HG03196 (cell line): Measurements from ENCODE around the gene TRIM71.
"Not testable (repeated sequence)": the region's sequence is repeated elsewhere in the genome, so short reads cannot be mapped to it uniquely, and the experiment has no call there.

Experiments
- ATAC-seq: cut with Tn5 transposase; IDR thresholded peaks from one replicate; pipeline ENCODE4 v1.9.1; 2021; ENCODE audit not compliant: unreplicated experiment

The TRIM71 gene

DNA sequence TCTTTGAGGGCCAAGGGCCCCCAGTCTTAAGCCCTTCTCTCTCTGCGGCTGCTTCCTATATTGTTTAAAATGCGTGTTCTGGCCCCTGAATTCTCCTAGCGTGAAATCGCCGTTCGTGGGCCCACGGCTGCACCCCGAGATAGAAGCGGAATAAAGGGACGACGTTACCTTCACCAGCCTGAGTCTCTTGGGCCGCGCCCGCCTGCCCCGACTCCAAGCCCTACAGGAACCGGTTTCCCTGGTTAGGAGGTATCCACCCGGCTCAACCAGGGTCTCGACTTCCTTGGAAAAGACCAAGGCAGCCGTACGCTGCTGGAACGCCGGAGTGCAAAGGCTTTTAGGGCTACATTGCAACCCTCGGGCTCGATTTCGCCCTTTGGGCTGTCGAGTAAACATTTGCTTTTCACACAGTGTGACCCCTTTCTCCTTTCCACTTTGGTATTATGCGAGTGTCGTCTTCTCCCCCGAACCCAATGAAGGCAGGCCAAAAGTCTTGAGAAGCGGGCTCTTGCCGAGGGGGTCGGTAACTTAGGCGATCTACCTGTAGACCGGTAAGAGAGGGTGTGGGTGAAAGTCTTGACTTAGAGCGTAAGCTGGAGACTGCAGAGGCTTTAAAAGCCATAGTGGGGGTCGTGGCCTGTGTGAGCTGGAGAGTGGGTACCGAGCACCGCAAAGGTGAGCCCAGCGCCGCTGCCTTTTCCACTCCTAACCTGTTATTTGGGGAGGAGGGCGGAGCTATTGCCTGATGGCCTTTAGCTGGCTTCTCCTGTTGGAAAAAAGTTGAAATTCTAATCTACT lies 2.0 kb downstream of the TRIM71 start:
- ATAC-seq = no peak

DNA sequence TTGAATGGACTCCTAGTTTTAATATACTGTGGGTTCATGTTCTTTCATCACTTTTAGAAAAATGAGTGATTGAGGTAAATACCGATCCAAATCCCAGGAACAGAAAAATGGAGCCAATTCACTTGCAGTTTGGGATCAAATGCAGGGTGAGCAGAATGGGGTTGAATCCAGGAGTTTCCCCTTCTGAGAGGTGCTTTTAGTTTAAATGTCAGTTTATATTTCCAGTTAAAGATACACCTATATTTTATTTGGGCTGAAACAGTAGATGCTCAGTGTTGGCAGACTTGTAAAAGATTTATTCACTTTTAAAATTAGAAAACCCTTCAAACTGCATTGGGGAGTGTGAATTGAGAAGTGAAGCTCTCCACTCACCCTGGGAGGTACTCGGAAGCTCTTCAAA lies 2.6 kb downstream of the TRIM71 start:
- ATAC-seq = no peak

DNA sequence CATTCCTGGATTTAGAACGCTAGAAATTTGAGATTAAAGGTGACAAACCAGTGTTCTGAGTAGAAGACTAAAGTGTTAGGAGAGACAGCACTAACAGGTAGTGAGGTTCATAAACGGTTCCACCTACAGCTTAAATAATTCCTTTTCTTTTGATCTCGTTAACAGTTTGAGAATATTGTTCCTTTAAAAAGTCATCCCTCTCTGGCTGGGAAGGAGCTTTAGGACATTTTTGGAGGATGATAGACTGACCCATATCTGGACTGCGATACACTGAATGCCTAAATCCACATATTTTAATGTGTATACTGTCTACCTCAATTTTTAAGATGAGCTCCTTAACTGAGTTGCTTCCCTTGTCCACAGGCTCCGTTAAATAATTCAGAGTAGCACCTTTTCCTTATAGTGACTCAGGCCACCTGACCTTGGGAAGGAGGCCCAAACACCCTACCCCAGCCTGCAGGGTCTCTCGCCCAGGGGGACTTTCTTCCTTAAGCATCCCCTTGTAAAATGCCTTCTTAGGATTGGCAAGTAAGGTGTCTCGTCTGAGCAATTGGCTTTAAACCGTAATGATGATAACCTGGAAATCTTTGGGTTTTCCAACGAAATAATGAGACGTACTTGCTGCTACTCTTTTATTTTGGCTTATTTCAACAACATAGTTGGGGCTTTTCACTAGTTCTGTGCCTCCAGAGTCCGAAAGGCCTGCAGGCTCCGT lies 3.3 kb downstream of the TRIM71 start:
- no peak for ATAC-seq

DNA sequence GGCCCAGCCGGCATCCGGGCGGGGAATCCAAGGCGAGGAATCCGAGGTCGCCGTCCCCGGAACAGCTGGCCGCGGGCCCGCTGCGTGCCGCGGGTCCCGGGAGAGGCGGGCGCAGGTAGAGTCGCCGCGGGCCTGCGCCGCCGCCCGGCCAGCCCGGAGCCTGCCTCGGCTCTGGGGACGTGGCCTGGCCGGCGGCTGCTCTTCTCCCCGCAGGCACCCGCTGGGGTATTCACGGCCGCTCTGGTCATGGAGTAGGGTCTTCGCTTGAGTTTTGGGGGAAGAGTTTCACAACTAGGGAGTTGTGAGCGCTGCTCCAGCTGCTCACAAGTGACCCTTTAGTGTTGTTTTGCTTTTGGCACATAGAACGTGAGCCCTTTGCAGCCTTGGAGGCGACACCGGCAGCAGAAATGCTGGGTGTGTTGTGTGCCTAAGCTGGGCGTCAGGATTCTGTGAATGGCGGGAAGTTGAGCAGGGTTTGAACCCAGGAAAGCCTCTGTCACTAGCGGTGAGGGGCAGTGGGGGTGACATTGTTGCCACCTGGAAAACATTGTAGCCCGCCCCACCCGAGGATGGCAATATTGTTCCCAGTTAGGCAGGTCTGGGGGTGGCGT lies 4.0 kb downstream of the TRIM71 start:
- ATAC-seq = no peak

DNA sequence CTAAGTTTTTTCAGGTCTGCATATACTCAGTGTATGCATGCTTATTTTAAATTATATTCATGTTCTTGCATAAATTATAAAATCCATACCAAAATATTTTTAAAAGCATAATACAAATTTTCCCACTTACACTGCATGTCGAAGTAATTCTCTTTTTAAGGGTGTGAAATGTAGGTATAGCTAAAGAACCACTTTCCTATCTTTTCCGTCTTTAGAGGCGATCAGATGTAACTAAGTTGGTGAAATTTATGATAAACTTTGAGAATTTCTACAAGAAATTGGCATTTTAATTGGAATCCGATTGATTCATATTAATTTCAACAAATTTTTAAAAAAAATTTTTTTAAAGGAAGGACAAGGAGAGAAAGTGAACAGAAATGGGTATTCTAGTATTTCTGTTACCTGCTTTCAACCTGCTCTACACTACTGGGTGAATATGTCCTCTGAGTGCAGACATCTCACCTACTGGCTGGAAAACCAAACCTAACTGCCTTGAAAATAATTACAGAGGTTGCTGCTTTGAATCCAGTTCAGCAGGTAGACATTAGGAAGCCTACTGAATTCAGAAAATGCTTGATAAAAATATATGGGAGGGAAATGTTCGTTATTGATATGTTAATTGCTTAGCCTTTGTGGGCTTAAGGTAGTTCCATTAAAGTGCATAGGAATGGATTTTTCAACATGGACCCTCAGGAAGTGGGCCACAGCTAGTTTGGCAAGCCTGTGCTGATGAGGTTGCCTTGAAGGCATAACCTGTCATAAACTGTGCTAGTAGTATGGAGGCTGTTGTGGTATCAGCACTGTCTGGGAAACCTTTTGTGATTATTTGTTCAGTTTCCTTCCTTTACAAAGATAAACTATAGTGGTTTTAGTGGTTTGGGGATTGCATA lies 5.1 kb downstream of the TRIM71 start:
- no peak for ATAC-seq

DNA sequence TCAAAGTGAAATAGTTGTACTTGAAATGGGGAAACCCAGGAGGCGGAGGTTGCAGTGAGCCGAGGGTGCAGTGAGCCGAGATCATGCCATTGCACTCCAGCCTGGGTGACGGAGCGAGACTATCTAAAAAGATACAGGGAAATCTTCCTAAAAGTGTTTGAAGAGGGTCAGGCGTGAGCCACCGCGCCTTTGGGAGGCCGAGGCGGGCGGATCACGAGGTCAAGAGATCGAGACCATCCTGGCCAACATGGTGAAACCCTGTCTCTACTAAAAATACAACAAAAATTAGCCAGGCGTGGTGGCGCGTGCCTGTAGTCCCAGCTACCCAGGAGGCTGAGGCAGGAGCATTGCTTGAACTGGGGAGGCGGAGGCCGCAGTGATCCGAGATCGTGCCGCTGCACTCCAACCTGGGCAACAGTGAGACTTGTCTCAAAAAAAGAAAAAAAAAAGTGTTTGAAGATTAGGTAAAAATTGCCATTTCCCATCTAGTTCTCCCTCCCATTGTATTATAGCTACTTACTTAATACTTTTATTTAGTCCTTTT lies 5.9 kb downstream of the TRIM71 start:
- ATAC-seq = not testable (repeated sequence)

DNA sequence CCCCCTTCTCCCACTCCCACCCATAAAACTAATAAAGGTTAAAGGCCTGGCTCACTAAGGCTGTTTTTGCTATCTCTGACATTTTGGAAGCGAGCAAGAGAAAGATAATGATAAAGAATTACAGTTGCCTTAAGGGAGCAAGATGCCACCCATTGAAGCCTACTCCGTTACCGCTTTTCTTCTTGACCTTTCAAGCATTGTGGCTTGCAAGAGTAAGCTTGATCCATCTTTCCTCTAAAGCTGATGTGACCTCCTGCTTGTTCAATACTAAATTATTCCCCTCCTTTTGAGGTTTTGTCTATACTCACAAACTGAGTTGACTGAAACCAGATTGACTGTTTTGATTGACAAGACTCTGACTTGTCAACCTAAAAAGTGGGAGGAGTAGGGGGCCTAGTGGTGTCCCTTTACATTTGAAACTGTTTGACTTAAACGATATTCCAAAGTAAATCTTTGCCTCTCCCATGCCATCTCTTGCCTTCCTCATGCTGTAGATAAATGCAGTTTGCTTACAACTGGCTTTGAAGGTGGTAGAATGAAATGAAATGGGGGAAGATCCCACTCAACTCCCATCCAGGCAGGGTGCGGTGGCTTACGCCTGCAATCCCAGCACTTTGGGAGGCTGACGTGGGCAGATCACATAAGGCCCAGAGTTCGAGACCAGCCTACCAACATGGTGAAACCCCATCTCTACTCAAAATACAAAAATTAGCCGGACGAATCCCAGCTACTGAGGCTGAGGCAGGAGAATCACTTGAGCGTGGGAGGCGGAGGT lies 8.0 kb downstream of the TRIM71 start:
- no peak for ATAC-seq

DNA sequence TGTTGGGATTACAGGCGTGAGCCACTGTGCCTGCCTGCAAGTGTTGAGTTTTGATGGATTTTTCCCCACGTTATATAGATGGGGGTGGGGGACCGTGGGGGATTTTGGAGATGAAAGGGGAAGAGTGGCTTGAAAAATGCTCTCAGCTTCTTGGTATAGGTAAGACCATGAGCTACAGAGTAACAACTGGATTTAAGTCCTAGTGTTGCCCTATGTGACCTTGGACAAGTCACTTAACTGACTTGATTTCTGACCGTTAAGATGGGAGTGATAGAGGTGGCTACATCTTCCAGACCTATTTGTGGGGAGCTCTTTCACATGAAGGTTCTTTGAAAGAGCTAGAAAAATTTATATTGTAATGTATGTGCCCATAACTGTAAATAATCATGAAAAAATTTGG lies 13.3 kb downstream of the TRIM71 start:
- no peak for ATAC-seq

DNA sequence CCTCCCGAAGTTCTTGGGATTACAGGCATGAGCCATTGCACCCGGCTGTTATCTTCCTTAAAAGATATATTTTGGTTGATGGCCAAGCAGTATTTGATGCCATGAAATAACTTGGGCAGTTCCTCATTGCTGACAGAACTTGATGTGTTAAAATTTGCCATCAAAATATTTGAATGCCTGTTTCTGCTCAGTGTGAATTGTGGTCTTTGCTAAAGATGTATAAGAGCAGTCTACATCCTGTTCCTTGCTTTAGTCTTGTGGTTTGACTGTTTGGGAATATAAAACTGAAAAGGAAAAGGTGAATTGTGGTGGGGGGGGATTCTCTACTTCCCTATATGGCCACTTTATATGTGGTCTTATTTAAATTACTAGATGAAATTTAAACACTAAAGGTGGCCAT lies 14.0 kb downstream of the TRIM71 start:
- ATAC-seq = no peak

DNA sequence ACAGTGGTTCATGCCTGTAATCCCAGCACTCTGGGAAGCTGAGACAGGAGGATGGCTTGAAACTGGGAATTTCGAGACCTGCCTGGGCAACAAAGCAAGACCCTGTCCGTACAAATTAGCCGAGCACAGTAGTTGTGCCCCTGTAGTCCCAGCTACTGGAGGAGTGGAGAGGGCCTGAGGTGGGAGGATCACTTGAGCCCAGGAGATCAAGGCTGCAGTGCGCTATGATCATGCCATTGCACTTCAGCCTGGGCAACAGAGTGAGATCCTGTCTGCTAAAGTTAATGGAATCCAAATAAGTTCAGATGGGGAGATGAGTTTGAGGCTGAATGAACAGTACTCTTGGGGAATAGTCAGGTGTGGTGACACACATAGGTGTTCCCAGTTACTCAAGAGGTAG lies 14.4 kb downstream of the TRIM71 start:
- no peak for ATAC-seq

DNA sequence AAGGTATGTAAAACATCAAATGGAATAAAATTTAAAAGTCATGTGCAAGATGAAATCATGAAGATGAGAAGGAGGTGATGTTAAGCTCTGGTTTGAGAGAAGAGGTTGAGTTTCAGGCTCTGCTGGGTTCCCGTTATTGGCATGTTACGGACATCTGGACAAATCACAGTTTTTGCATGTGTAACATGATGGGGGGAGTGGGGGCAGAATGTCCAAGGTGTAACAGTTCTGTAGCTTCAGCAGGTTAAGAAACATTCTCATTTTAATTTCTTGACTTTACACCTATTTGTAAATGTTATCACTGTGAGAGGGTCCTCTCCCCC lies 17.2 kb downstream of the TRIM71 start:
- no peak for ATAC-seq

DNA sequence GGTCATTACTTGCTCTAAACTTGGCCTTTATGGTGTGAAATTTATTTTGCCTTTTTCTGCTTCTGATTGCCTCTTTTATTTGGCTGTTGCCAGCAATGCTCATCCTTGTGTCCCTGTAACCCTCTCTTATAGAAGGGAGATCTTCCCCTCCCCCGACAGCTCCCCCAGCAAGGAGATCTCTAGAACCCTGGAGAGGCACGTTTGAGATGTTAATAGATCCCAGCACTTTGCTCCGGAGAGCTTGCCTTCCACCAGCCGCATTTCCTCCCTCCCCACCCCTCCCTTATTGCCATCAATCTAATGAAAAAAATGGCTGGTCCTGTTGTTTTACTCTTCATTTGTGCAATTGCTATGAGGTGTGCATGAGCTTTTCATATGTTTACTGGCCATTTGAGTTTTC lies 18.2 kb downstream of the TRIM71 start:
- ATAC-seq = no peak

DNA sequence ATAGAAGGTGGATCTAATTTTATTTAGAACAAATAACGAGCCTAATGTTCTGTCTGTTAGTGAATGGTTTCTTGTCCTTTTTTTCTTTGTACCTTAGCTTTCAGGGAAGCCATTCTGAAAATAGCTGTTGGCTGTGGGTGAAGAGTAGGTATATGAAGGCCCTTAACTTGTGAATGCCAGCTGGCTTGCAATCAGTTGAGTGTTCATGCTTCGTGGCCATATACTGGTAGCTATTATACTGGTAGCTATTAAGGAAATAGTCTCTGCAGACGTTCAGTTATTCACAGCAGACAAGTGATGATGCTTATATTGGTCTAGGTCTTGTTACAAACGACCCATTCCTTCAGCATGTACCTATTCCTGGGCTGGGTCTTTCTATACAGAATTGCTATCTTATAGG lies 18.8 kb downstream of the TRIM71 start:
- no peak for ATAC-seq

DNA sequence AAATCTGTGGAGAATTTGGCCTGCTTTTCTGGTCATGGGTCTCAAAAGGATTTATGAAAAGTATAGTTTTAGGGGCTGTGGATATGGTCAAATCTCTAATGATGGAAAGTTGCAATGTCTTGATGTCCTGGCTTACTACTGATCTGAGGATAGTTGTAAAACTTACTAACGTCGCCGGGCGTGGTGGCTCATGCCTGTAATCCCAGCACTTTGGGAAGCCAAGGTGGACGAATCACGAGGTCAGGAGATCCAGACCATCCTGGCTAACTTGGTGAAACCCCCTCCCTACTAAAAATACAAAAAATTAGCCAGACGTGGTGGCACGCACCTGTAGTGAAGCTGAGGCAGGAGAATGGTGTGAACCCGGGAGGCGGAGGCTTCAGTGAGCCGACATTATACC lies 19.6 kb downstream of the TRIM71 start:
- no peak for ATAC-seq

DNA sequence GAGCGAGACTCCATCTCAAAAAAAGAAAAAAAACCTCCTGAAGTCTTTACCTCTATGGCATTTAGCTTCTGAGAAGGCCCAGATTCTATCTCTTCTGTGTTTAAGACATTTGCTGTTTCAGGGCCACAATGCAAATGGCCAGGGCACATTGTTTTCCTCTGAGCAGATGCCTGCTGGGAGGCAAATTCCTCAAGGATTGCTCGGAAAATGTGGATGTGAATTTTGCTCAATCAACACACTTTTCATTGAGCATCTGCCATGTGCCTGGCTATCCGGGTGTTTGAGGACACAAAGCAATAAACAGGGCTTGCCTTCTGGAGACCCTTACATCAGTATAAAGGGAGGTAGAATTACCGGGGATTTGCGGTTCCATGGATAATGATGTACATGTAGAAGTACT lies 20.0 kb downstream of the TRIM71 start:
- no peak for ATAC-seq

DNA sequence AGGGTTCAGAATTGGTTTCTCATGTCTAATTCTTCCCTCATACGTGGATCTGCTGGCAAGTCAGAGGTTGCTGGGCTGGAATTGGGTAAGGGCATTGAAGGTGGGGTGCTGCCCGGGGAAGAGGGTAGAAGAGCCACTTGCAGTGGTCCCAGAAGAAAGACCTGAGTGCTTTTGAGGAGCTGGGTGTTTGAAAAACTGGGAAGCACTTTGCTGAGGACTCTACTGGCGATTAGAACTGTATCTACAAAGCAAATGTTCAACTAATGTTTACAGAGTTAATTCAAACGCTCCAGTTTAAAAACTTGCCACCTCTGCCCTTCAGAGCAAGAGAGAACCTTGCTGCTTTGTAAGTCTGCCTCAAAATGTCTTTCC lies 21.9 kb downstream of the TRIM71 start:
- no peak for ATAC-seq

DNA sequence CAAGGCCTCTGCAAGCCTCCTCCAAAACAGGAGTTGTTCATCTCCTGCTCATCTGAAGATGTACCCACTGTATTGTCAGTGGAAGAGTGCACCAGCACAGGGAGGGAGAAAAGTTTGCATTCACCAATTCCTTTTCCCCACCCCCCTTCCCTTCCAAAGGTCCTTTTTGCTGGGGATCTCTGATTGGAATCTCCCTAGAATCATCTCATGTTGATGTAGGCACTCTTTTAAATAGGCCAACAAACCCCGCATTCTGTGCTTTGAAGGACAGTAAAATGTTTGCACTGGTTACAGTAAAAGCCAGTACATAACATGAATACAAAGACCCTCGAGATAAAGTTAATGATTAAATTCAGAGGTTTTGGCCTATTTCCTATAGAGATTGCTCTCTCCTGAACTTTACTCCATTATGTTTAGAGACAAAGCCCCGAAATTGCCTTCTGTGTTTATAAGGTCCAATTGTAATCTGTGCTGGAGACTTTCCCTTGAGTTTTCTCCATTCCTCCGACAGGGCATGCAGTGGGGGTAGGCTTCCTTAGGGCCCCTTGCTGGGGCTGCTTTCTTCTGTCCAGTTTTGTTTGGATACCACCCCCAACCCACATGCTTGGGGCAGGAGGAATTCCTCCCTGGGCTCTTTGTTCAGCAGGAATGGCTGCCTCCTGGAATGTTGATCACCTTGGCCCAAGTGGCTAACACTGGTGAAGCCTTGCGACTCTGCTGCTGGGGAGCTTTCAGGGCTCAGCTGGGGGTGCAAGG lies 22.5 kb downstream of the TRIM71 start:
- no peak for ATAC-seq

DNA sequence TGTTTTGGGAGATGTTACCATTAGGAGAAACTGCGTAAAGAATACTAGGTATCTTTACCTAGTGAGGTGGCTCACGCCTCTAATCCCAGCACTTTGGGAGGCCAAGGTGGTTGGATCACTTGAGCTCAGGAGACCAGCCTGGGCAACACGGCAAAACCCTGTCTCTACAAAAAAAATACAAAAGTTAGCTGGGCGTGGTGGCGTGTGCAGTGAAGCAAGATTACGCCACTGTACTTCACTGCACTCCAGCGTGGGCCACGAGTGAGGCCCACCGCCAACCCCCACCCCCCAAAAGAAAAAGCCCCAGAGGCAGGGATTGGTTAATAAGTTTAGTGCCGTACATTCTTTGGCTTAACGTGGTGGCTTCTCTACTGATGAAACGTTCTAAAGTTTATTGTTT lies 23.5 kb downstream of the TRIM71 start:
- ATAC-seq = no peak

DNA sequence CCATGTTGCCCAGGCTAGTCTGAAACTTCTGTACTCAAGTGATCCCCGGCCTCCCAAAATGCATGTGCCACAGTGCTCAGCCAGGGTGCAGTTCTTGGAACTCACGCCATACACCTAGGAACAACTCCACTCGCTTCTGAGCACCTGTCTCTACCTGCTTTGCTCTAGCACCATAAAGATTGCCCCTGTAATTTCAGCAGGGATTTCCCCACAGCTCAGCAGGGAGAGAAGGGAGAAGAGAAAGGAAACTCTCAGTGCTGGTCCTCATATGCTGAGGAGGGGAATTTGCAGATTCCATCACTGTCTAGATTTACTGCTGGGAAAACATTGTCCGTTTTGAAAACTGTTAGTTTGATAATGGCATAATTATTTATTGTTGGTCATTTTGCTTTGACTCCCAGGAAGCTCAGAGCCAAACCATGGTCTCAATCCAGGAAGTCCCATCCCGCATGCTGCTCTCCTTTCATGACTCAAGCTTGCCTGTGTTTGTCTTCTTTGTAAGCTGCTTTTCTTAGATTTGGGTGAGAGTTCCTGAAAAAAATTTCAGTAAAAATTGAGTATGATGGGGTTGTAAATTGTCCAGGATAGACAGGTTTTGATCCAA lies 24.2 kb downstream of the TRIM71 start:
- no peak for ATAC-seq
